ENCODE results near the gene WASHC4.

The WASHC4 gene, protein sequence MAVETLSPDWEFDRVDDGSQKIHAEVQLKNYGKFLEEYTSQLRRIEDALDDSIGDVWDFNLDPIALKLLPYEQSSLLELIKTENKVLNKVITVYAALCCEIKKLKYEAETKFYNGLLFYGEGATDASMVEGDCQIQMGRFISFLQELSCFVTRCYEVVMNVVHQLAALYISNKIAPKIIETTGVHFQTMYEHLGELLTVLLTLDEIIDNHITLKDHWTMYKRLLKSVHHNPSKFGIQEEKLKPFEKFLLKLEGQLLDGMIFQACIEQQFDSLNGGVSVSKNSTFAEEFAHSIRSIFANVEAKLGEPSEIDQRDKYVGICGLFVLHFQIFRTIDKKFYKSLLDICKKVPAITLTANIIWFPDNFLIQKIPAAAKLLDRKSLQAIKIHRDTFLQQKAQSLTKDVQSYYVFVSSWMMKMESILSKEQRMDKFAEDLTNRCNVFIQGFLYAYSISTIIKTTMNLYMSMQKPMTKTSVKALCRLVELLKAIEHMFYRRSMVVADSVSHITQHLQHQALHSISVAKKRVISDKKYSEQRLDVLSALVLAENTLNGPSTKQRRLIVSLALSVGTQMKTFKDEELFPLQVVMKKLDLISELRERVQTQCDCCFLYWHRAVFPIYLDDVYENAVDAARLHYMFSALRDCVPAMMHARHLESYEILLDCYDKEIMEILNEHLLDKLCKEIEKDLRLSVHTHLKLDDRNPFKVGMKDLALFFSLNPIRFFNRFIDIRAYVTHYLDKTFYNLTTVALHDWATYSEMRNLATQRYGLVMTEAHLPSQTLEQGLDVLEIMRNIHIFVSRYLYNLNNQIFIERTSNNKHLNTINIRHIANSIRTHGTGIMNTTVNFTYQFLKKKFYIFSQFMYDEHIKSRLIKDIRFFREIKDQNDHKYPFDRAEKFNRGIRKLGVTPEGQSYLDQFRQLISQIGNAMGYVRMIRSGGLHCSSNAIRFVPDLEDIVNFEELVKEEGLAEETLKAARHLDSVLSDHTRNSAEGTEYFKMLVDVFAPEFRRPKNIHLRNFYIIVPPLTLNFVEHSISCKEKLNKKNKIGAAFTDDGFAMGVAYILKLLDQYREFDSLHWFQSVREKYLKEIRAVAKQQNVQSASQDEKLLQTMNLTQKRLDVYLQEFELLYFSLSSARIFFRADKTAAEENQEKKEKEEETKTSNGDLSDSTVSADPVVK

GRCh38 chr12:105107494-105108371, at the start of gene WASHC4:
WASHC4 (plus strand) TSS chr12:105107731; CDS start chr12:105107801, 70 bp downstream.
- H3K27me3 Mint-ChIP-seq = peaks cover 6% of the 10 kb centered on the region
- H3K4me3 Mint-ChIP-seq = peak within 1 kb of the TSS; percentile 98
- H3K27ac Mint-ChIP-seq = peak within 1 kb of the TSS; percentile 92
- H3K4me1 Mint-ChIP-seq (ENCODE audit: low read depth) = peaks cover 40% of the 10 kb centered on the region
- peaks cover 12% of the 10 kb centered on the region for H3K36me3 Mint-ChIP-seq
- no peaks in the 10 kb centered on the region for H3K9me3 Mint-ChIP-seq (ENCODE audit: low read depth)

GRCh38 chr12:105060715-105061378, 46.7 kb upstream of the WASHC4 start:
- no peaks in the 10 kb centered on the region for H3K4me1 Mint-ChIP-seq (ENCODE audit: low read depth)
- H3K27me3 Mint-ChIP-seq = no peaks in the 10 kb centered on the region
- H3K4me3 Mint-ChIP-seq = no peak overlapping the region
- H3K9me3 Mint-ChIP-seq (ENCODE audit: low read depth) = peaks cover 7% of the 10 kb centered on the region
- H3K36me3 Mint-ChIP-seq = peaks cover 2% of the 10 kb centered on the region
- H3K27ac Mint-ChIP-seq = no peak overlapping the region

DNA sequence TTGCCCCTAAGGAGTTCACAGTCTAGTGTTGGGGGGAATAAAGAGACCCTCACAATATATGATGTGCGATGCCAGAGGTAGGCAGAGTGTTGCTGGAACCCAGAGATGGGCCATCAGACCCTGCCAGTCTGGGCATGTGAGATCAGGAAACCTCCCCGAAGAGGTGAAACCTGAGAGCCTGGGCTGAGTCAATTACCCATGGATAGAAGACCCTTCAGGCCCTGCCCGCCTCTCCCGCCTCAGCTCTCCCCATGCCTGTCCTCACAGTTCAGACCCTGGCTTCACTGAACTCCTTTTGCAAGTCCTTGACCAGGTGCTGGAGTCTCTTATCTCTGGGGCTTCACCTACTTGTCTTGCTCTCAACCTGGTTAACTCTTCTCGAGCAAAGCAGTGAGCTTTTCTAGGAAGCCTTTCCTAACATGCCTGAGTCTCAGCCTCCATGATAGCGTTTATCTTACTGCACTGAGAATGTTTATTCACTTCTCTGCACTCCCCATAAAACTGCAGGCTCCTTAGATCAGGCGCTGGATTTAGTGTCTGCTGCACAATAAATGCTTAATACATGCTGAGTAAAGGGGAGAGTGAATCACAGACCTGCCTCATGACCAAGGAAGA, 42.9 kb upstream of the WASHC4 start:
- H3K4me1 Mint-ChIP-seq (ENCODE audit: low read depth) = no peaks in the 10 kb centered on the region
- H3K27me3 Mint-ChIP-seq = no peaks in the 10 kb centered on the region
- no peaks in the 10 kb centered on the region for H3K9me3 Mint-ChIP-seq (ENCODE audit: low read depth)
- H3K27ac Mint-ChIP-seq = no peak overlapping the region
- H3K36me3 Mint-ChIP-seq = no peaks in the 10 kb centered on the region
- H3K4me3 Mint-ChIP-seq = no peak overlapping the region

DNA sequence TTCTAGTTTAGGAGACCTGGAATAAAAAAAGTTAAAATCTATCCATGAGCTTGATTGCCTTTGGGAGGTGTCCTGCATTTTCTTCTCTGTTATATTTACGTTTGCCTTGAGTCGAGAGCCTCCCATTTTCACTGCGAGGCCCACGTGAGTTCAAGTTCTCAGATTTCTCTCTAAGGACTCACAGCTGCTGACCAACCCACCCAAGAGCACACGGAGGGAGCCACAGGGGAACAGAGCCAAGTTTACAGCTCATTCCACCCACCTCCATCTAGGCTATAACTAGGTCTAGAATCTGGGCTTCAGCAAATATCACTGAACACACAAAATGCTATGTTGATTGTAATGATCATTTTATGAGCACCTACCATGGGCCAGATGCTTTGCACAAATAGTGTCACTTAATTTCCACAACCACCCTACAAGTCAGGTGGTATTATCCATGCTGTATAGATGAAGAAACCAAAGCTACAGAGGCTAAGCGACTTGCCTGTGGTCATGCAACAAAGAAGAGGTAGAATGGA, 40.0 kb upstream of the WASHC4 start:
- no peak overlapping the region for H3K4me3 Mint-ChIP-seq
- H3K36me3 Mint-ChIP-seq = no peaks in the 10 kb centered on the region
- H3K27ac Mint-ChIP-seq = no peak overlapping the region
- H3K4me1 Mint-ChIP-seq (ENCODE audit: low read depth) = no peaks in the 10 kb centered on the region
- no peaks in the 10 kb centered on the region for H3K27me3 Mint-ChIP-seq
- H3K9me3 Mint-ChIP-seq (ENCODE audit: low read depth) = no peaks in the 10 kb centered on the region

GRCh38 chr12:105069936-105070702, 37.4 kb upstream of the WASHC4 start:
- peaks cover 2% of the 10 kb centered on the region for H3K36me3 Mint-ChIP-seq
- no peak overlapping the region for H3K27ac Mint-ChIP-seq
- no peaks in the 10 kb centered on the region for H3K27me3 Mint-ChIP-seq
- H3K4me1 Mint-ChIP-seq (ENCODE audit: low read depth) = no peaks in the 10 kb centered on the region
- no peak overlapping the region for H3K4me3 Mint-ChIP-seq
- H3K9me3 Mint-ChIP-seq (ENCODE audit: low read depth) = no peaks in the 10 kb centered on the region

- H3K36me3 Mint-ChIP-seq = peaks cover 2% of the 10 kb centered on the region
- no peaks in the 10 kb centered on the region for H3K9me3 Mint-ChIP-seq (ENCODE audit: low read depth)
- no peaks in the 10 kb centered on the region for H3K27me3 Mint-ChIP-seq
- H3K4me1 Mint-ChIP-seq (ENCODE audit: low read depth) = no peaks in the 10 kb centered on the region
- no peak overlapping the region for H3K27ac Mint-ChIP-seq
- H3K4me3 Mint-ChIP-seq = no peak overlapping the region
Measured at GRCh38 chr12:105071981-105072380, 35.5 kb upstream of the WASHC4 start.

DNA sequence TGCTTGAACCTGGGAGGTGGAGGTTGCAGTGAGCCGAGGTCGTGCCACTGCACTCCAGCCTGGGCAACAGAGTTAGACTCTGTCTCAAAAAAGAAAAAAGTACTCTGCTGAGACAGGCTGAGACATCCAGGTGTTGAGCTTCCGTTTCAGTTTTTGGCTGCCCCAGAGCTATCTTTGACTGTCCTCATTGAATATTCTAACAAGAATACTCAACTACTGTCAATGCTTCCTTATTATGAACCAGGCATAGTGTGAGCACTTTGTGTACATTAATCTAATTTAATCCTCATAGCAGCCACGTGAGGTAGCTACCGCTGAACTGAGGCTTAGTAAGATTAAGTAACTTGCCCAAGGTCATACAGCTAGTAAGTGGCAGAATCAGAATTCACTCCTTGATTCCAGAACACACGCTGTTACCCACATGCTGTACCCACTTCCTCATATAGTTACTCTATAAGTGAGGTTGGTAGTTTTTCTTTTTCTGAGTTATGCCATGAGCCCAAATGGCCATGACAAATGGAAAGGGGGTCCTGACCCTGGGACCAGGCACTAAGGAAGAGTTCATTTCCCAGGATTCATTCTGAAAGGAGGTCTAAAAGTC, 34.5 kb upstream of the WASHC4 start:
- H3K4me3 Mint-ChIP-seq = no peak overlapping the region
- no peaks in the 10 kb centered on the region for H3K27me3 Mint-ChIP-seq
- H3K27ac Mint-ChIP-seq = no peak overlapping the region
- no peaks in the 10 kb centered on the region for H3K9me3 Mint-ChIP-seq (ENCODE audit: low read depth)
- no peaks in the 10 kb centered on the region for H3K4me1 Mint-ChIP-seq (ENCODE audit: low read depth)
- H3K36me3 Mint-ChIP-seq = peaks cover 2% of the 10 kb centered on the region

- Mint-ChIP-seq H3K4me3 (no peak overlapping the region), H3K36me3 (peaks cover 2% of the 10 kb centered on the region), H3K27ac (no peak overlapping the region), H3K4me1 (ENCODE audit: low read depth) (no peaks in the 10 kb centered on the region), H3K27me3 (no peaks in the 10 kb centered on the region), H3K9me3 (ENCODE audit: low read depth) (no peaks in the 10 kb centered on the region)
Measured at GRCh38 chr12:105076098-105076497, 31.4 kb upstream of the WASHC4 start.

DNA sequence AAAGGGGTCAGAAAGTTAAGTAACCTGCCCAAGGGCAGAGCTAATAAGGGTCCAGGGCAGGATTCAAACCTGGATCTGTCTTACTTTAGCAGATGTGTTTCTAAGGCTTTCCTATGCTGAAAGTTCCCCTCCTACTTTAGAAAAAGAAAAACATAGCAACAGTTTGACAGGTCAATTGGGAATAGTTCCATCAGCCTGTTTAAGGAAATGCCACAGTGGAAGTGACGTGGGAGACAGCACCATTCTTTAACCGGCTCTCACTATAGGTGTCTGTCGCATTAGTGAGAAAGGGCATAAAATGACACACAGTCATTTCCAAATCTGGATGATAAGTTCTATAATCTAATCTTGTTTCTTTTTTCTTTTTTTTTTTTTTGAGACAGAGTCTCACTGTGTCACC, 30.6 kb upstream of the WASHC4 start:
- H3K36me3 Mint-ChIP-seq = peaks cover 2% of the 10 kb centered on the region
- H3K9me3 Mint-ChIP-seq (ENCODE audit: low read depth) = no peaks in the 10 kb centered on the region
- peaks cover 3% of the 10 kb centered on the region for H3K27me3 Mint-ChIP-seq
- no peak overlapping the region for H3K4me3 Mint-ChIP-seq
- H3K27ac Mint-ChIP-seq = no peak overlapping the region
- H3K4me1 Mint-ChIP-seq (ENCODE audit: low read depth) = no peaks in the 10 kb centered on the region

- H3K36me3 Mint-ChIP-seq = peaks cover 2% of the 10 kb centered on the region
- no peaks in the 10 kb centered on the region for H3K4me1 Mint-ChIP-seq (ENCODE audit: low read depth)
- H3K9me3 Mint-ChIP-seq (ENCODE audit: low read depth) = no peaks in the 10 kb centered on the region
- H3K27ac Mint-ChIP-seq = no peak overlapping the region
- H3K4me3 Mint-ChIP-seq = no peak overlapping the region
- peaks cover 6% of the 10 kb centered on the region for H3K27me3 Mint-ChIP-seq
Measured at GRCh38 chr12:105077435-105077834, 30.1 kb upstream of the WASHC4 start.

GRCh38 chr12:105078712-105079570, 28.6 kb upstream of the WASHC4 start:
- Mint-ChIP-seq H3K27me3 (peaks cover 17% of the 10 kb centered on the region), H3K27ac (no peak overlapping the region), H3K36me3 (no peaks in the 10 kb centered on the region), H3K4me3 (no peak overlapping the region), H3K9me3 (ENCODE audit: low read depth) (no peaks in the 10 kb centered on the region), H3K4me1 (ENCODE audit: low read depth) (peaks cover 6% of the 10 kb centered on the region)

DNA sequence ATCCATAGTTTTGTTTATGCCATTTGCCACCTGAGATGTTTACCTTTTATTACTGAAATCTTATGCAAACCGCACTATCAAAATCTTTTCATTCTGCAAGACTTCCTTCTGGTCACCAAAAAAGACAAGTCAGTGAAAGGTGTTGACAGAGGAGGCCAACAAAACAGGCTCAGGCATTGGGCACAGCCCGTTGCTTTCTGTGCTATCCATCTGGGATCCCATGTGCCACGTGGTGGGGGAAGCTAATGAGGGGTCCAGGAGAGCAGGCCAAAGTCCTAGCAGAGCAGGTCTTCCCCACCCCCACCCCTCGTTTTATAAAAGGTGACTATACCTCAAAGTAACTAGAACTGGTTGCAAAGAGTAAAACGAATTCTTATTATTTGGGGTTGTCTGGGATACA, 24.5 kb upstream of the WASHC4 start:
- H3K27me3 Mint-ChIP-seq = peaks cover 23% of the 10 kb centered on the region
- H3K4me1 Mint-ChIP-seq (ENCODE audit: low read depth) = peaks cover 10% of the 10 kb centered on the region
- no peak overlapping the region for H3K27ac Mint-ChIP-seq
- H3K9me3 Mint-ChIP-seq (ENCODE audit: low read depth) = no peaks in the 10 kb centered on the region
- H3K36me3 Mint-ChIP-seq = no peaks in the 10 kb centered on the region
- no peak overlapping the region for H3K4me3 Mint-ChIP-seq
